Fibroblast of mammary gland (primary cell): Measurements from ENCODE around the gene PVALEF.
"Not testable (repeated sequence)": the region's sequence is repeated elsewhere in the genome, so short reads cannot be mapped to it uniquely, and the experiment has no call there.

Source experiments
- DNase-seq: peaks from one replicate; pipeline ENCODE4 v3.0.0-alpha.2; 2010; ENCODE audit warnings: low read depth
- H3K4me3 ChIP-seq: 2 replicates; pipeline ENCODE4 v1.5.1; 2011; ENCODE audit warnings: low read depth, mild to moderate bottlenecking, low read length, moderate library complexity; ENCODE audit not compliant: control insufficient read depth
- CTCF ChIP-seq: conservative IDR thresholded peaks from 2 replicates; pipeline ENCODE4 v1.5.1; 2011; ENCODE audit warnings: low read depth, low read length, inconsistent platforms; ENCODE audit not compliant: control insufficient read depth, insufficient read depth

Gene PVALEF

GRCh38 chr17:81153340-81153803, 11.9 kb upstream of the PVALEF start:
- TF ChIP-seq CTCF: no peak
- no peak overlapping the region for H3K4me3 ChIP-seq
- peak; percentile 92 for DNase-seq

GRCh38 chr17:81154016-81154415, 11.3 kb upstream of the PVALEF start:
- H3K4me3 ChIP-seq: not testable (repeated sequence)

GRCh38 chr17:81154961-81155360, 10.3 kb upstream of the PVALEF start:
- no peak overlapping the region for H3K4me3 ChIP-seq
- DNase-seq: no peak
- TF ChIP-seq CTCF: no peak

More at GRCh38 chr17:81154016-81154415, 11.3 kb upstream of the PVALEF start:
- not testable (repeated sequence) for DNase-seq

- no peak for DNase-seq
- no peak for TF ChIP-seq CTCF
- H3K4me3 ChIP-seq: no peak overlapping the region
Measured at GRCh38 chr17:81156866-81157805, 8.2 kb upstream of the PVALEF start.

DNA sequence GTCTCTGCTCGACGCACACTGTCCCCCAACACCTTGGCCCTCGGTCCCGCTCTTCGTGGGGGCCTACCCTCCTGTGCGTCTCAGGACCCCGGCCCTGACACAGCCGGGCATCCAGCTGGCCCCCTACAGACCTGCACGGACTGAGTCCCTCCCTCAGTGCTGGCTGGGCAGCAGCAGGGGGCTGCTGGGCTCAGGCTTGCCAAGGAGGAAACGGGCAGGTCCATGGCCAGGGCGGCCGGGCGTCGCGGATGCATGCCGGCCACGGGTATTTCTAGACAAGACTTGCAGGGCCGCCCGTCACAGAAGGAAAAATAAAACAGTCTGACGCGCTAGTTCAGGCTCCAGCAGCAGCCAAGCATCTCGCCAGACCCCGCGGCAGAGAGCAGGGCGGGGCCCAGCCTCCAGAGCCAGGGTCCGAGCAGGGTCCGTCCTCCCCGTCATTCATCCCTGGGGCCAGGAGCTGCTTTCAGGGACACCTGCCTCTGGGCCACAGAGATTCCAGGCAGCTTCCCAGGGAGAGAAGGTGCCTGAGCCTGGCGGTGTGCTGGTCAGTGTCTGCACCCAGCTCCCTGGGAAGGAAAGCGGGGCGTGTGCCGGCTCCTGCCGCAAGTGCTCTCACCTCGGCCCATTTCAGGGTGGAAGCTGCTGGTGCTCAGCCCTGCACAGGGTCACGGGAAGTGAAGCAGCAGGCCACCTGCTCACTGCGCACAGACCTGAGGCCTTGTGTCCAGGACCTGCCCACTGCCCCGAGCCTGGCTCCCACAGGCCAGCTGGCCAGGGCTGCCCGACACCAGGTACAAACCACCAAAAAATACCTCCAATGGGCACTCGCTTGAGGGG, 7.2 kb upstream of the PVALEF start:
- no peak overlapping the region for H3K4me3 ChIP-seq
- DNase-seq: no peak
- no peak for TF ChIP-seq CTCF

DNA sequence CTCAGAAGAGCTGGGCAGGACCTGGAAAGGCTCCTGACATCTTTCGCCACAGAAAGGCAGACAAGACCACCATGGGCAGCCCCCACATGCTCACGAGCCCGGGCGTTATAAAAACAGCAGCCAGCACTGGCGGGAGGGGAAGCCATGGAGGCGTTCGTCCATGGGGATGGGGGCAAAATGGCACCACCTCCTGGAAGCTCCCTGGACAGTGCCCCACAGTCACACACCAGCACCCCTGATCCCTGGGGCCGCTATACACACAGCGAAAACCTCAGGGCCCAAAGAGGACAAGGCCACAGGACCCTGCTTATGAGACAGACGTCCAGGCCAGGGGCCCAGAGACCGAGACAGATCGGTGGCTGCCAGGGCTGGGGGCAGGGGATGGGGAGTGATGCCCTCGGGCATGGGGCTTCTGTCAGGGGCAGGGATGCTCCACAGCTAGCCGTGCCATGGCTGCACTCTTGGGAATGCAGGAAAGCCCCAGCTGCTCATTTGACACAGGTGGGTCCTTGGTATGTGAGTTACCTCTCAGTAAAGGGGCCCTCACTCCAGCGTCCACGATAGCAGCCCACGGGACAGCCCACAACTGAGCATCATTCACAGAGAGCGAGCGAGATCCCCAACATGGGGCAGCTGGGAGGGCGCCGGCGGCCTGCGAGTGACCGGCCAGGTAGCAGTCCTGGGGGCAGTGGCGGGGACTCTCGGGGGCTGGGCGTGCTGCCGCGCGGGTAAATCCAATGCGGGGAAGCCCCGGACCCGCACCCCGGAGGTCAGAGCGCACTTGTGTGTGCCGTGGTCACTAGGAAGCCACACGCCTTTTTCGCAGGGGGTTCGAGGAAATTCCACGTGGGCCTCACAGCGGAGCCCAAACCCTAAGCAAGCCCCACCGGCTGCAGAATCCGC, 6.4 kb upstream of the PVALEF start:
- DNase-seq: no peak
- no peak for TF ChIP-seq CTCF
- no peak overlapping the region for H3K4me3 ChIP-seq
